Measurements from ENCODE around the gene EPHA7.

The EPHA7 gene

DNA sequence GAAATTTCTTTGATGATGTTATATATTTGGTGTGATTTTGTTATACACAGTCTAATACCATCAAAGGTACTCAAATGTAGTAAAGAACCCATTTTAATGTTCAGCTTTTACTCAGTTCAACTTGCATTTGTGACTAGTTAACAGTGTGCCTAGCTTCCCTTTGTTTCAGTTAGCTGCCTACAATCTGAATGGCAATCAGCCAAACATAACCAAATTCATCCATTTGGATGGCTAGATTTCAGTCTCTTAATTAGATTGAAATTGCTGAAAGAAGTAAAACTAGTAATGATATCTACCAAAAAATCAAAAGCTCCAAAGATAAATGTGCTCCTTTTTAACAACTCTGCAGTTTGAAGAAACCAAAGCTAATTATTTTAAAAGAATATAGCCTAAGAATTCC is 6.9 kb downstream of the EPHA7 start:
- no peak overlapping the region for H2AK5ac ChIP-seq (ENCODE audit: low read length)
- no peak for DNase-seq
- H4K8ac ChIP-seq (ENCODE audit: low read depth, low read length): no peak overlapping the region
- no peak overlapping the region for H3K4me3 ChIP-seq (ENCODE audit: low read length)
- H3K79me1 ChIP-seq (ENCODE audit: low read length): no peaks in the 10 kb centered on the region
- H2BK5ac ChIP-seq (ENCODE audit: low read length): no peak overlapping the region
- no peak overlapping the region for H3K27ac ChIP-seq (ENCODE audit: low read depth, low read length)
- H3K56ac ChIP-seq (ENCODE audit: low read length): no peak overlapping the region
- no peak overlapping the region for H4K5ac ChIP-seq (ENCODE audit: low read length)
- no peaks in the 10 kb centered on the region for H3K79me2 ChIP-seq (ENCODE audit: control insufficient read depth, insufficient read depth, low read length)
- H3K18ac ChIP-seq (ENCODE audit: low read length): no peak overlapping the region
- H3K9ac ChIP-seq (ENCODE audit: low read length): no peak overlapping the region
- no peak overlapping the region for H2BK15ac ChIP-seq (replicated peaks; ENCODE audit: low read depth)
- H3K27me3 ChIP-seq (ENCODE audit: insufficient read depth, low read length, poor library complexity): no peaks in the 10 kb centered on the region
- no peak overlapping the region for H3K23ac ChIP-seq (ENCODE audit: low read length)
- H3K4me1 ChIP-seq (ENCODE audit: control insufficient read depth, low read depth, low read length): no peaks in the 10 kb centered on the region
- no peak overlapping the region for H3K4ac ChIP-seq (ENCODE audit: low read depth, low read length)
- H3K36me3 ChIP-seq (ENCODE audit: control insufficient read depth, insufficient read depth, low read length): no peaks in the 10 kb centered on the region
- no peak overlapping the region for H3K4me2 ChIP-seq (ENCODE audit: low read length)
- H2BK120ac ChIP-seq (ENCODE audit: low read depth, low read length): no peak overlapping the region

DNA sequence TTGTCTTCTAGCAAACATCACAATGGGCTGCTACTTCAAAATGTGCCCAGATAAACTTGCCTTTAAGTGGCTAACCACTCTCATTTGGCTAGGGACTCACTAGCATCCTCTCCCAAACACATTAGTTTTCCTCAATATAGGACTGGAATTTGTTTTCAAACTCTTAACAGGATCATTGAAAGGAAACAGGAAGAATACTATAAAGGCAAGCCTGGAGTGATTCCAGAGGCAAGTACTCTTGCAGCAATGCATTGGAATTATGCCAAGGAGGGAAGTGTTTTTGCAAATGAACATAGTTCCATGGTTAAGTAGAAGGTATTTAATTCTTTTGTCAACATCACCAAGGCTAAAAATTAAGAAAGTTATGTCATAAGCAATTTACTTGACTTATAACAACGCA is 12.2 kb downstream of the EPHA7 start:
- Histone ChIP-seq H2BK120ac (ENCODE audit: low read depth, low read length) (no peak overlapping the region), H4K5ac (ENCODE audit: low read length) (no peak overlapping the region), H3K79me1 (ENCODE audit: low read length) (no peaks in the 10 kb centered on the region), H3K56ac (ENCODE audit: low read length) (no peak overlapping the region), H3K27ac (ENCODE audit: low read depth, low read length) (no peak overlapping the region), H3K36me3 (ENCODE audit: control insufficient read depth, insufficient read depth, low read length) (no peaks in the 10 kb centered on the region), H3K4me3 (ENCODE audit: low read length) (no peak overlapping the region), H3K18ac (ENCODE audit: low read length) (no peak overlapping the region), H3K27me3 (ENCODE audit: insufficient read depth, low read length, poor library complexity) (no peaks in the 10 kb centered on the region), H3K4me1 (ENCODE audit: control insufficient read depth, low read depth, low read length) (no peaks in the 10 kb centered on the region), H3K4me2 (ENCODE audit: low read length) (no peak overlapping the region), H2AK5ac (ENCODE audit: low read length) (no peak overlapping the region), H3K4ac (ENCODE audit: low read depth, low read length) (no peak overlapping the region), H3K23ac (ENCODE audit: low read length) (no peak overlapping the region), H2BK15ac (replicated peaks; ENCODE audit: low read depth) (no peak overlapping the region), H3K79me2 (ENCODE audit: control insufficient read depth, insufficient read depth, low read length) (no peaks in the 10 kb centered on the region), H2BK5ac (ENCODE audit: low read length) (no peak overlapping the region), H4K8ac (ENCODE audit: low read depth, low read length) (no peak overlapping the region), H3K9ac (ENCODE audit: low read length) (no peak overlapping the region)
- DNase-seq: no peak
- 100% methylated on average over 1 of the region's 1 CpG for WGBS (ENCODE audit: extremely low coverage, insufficient coverage, low lambda C conversion rate)

DNA sequence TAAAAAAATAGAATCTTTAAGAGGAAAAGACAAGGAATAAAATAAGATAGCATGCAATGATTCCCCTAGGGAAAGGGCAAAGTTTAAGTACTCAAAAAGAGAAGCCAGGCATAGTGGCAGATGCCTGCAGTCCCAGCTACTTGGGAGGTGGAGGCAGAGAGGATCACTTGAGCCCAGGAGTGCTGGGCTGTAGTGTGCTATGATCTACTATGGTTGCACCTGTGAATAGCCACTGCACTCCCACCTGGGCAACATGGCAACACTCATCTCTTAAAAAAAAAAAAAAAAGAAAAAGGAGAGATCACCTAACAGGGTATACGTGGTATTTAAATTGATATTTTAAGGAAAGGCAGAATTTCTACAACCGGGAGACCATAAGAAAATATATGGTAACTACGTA is 16.0 kb downstream of the EPHA7 start:
- Histone ChIP-seq H3K36me3 (ENCODE audit: control insufficient read depth, insufficient read depth, low read length) (no peaks in the 10 kb centered on the region), H2BK120ac (ENCODE audit: low read depth, low read length) (no peak overlapping the region), H3K4me2 (ENCODE audit: low read length) (no peak overlapping the region), H3K9ac (ENCODE audit: low read length) (no peak overlapping the region), H3K4me3 (ENCODE audit: low read length) (no peak overlapping the region), H3K27me3 (ENCODE audit: insufficient read depth, low read length, poor library complexity) (no peaks in the 10 kb centered on the region), H2AK5ac (ENCODE audit: low read length) (no peak overlapping the region), H3K27ac (ENCODE audit: low read depth, low read length) (no peak overlapping the region), H3K79me2 (ENCODE audit: control insufficient read depth, insufficient read depth, low read length) (no peaks in the 10 kb centered on the region), H4K8ac (ENCODE audit: low read depth, low read length) (no peak overlapping the region), H3K79me1 (ENCODE audit: low read length) (no peaks in the 10 kb centered on the region), H2BK15ac (replicated peaks; ENCODE audit: low read depth) (no peak overlapping the region), H3K4me1 (ENCODE audit: control insufficient read depth, low read depth, low read length) (no peaks in the 10 kb centered on the region), H4K5ac (ENCODE audit: low read length) (no peak overlapping the region), H3K56ac (ENCODE audit: low read length) (no peak overlapping the region), H3K23ac (ENCODE audit: low read length) (no peak overlapping the region), H2BK5ac (ENCODE audit: low read length) (no peak overlapping the region), H3K4ac (ENCODE audit: low read depth, low read length) (no peak overlapping the region), H3K18ac (ENCODE audit: low read length) (no peak overlapping the region)
- no peak for DNase-seq
- WGBS (ENCODE audit: extremely low coverage, insufficient coverage, low lambda C conversion rate): no CpG with 5 or more reads among the region's 3 CpGs

DNA sequence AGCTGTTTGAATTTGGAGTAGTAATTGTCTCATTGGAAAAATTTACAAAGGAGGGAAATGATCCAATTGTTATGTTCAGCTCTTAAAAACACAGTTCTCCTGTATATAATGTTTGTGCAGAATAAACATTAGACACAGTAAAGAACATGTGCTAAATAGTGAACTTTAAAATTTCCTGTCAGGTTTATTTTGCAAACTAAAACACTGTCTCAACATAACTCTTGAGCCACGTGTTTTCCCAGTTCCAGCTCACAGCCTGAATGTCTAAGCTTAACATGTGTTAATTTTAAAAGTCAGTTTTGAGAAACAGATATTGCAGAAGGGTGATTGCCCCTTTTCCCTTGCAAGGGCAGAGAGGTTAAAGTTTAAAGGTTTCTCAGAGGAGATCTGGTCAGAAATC is 20.6 kb downstream of the EPHA7 start:
- Histone ChIP-seq H3K23ac (ENCODE audit: low read length) (no peak overlapping the region), H3K79me2 (ENCODE audit: control insufficient read depth, insufficient read depth, low read length) (no peaks in the 10 kb centered on the region), H3K4me1 (ENCODE audit: control insufficient read depth, low read depth, low read length) (no peaks in the 10 kb centered on the region), H2BK120ac (ENCODE audit: low read depth, low read length) (no peak overlapping the region), H2BK5ac (ENCODE audit: low read length) (no peak overlapping the region), H3K27me3 (ENCODE audit: insufficient read depth, low read length, poor library complexity) (no peaks in the 10 kb centered on the region), H3K36me3 (ENCODE audit: control insufficient read depth, insufficient read depth, low read length) (no peaks in the 10 kb centered on the region), H3K79me1 (ENCODE audit: low read length) (no peaks in the 10 kb centered on the region), H3K27ac (ENCODE audit: low read depth, low read length) (no peak overlapping the region), H3K4me3 (ENCODE audit: low read length) (no peak overlapping the region), H3K9ac (ENCODE audit: low read length) (no peak overlapping the region), H3K56ac (ENCODE audit: low read length) (no peak overlapping the region), H3K4me2 (ENCODE audit: low read length) (no peak overlapping the region), H4K8ac (ENCODE audit: low read depth, low read length) (no peak overlapping the region), H2BK15ac (replicated peaks; ENCODE audit: low read depth) (no peak overlapping the region), H4K5ac (ENCODE audit: low read length) (no peak overlapping the region), H3K18ac (ENCODE audit: low read length) (no peak overlapping the region), H3K4ac (ENCODE audit: low read depth, low read length) (no peak overlapping the region), H2AK5ac (ENCODE audit: low read length) (no peak overlapping the region)
- no peak for DNase-seq
- no CpG with 5 or more reads among the region's 1 CpG for WGBS (ENCODE audit: extremely low coverage, insufficient coverage, low lambda C conversion rate)

DNA sequence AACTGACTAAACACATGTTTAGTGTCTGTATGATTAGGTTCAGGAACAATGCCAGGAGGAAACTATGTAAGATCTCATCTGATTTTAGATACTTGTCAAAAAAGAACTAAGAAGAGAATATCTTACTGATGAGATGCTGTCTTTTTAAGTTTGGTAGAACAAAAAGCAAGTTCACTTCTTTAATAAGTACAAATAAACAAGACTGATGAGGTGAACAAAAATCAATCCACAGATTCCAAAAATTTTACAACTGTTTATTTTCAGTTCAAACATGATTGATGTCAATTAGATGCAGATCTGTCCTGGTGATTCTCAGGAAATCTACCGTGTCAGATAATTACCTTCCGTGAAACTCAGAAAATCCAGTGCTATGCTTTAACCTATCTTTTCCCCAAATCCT is 24.9 kb downstream of the EPHA7 start:
- H4K8ac ChIP-seq (ENCODE audit: low read depth, low read length): no peak overlapping the region
- 100% methylated on average over 1 of the region's 2 CpGs for WGBS (ENCODE audit: extremely low coverage, insufficient coverage, low lambda C conversion rate)
- no peak overlapping the region for H3K4ac ChIP-seq (ENCODE audit: low read depth, low read length)
- H3K79me1 ChIP-seq (ENCODE audit: low read length): no peaks in the 10 kb centered on the region
- no peak overlapping the region for H3K4me2 ChIP-seq (ENCODE audit: low read length)
- H2AK5ac ChIP-seq (ENCODE audit: low read length): no peak overlapping the region
- no peak overlapping the region for H3K18ac ChIP-seq (ENCODE audit: low read length)
- DNase-seq: no peak
- H3K36me3 ChIP-seq (ENCODE audit: control insufficient read depth, insufficient read depth, low read length): no peaks in the 10 kb centered on the region
- H3K4me3 ChIP-seq (ENCODE audit: low read length): no peak overlapping the region
- no peak overlapping the region for H3K56ac ChIP-seq (ENCODE audit: low read length)
- no peaks in the 10 kb centered on the region for H3K27me3 ChIP-seq (ENCODE audit: insufficient read depth, low read length, poor library complexity)
- no peak overlapping the region for H3K9ac ChIP-seq (ENCODE audit: low read length)
- H2BK120ac ChIP-seq (ENCODE audit: low read depth, low read length): no peak overlapping the region
- no peak overlapping the region for H3K27ac ChIP-seq (ENCODE audit: low read depth, low read length)
- no peak overlapping the region for H2BK5ac ChIP-seq (ENCODE audit: low read length)
- no peak overlapping the region for H3K23ac ChIP-seq (ENCODE audit: low read length)
- no peaks in the 10 kb centered on the region for H3K79me2 ChIP-seq (ENCODE audit: control insufficient read depth, insufficient read depth, low read length)
- H2BK15ac ChIP-seq (replicated peaks; ENCODE audit: low read depth): no peak overlapping the region
- H3K4me1 ChIP-seq (ENCODE audit: control insufficient read depth, low read depth, low read length): no peaks in the 10 kb centered on the region
- H4K5ac ChIP-seq (ENCODE audit: low read length): no peak overlapping the region

DNA sequence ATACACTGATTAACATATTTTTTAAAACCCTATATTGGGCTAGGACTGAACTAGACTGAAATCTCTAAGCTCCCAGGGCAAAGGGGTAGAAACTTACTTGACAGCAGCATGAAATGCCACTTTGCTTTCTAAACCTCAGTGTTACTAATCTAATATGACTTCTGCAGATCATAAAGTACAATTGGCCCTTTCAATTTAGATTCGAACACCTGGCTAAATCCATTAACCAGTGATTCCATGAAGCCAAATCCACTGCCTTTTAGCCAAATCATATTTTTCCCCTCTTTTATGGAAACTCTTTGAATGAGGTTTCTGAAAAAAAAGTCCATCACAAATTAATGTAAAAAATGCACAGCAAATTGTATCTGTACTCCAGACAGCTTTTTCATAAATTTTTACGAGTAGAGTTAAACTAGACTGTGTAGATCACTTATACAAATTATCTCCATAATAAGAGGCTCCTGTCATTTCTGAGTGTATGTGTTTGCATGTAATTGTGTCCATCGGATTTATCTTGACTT is 25.7 kb downstream of the EPHA7 start:
- H3K79me2 ChIP-seq (ENCODE audit: control insufficient read depth, insufficient read depth, low read length): no peaks in the 10 kb centered on the region
- H3K9ac ChIP-seq (ENCODE audit: low read length): no peak overlapping the region
- H3K27me3 ChIP-seq (ENCODE audit: insufficient read depth, low read length, poor library complexity): no peaks in the 10 kb centered on the region
- no peak overlapping the region for H3K4me2 ChIP-seq (ENCODE audit: low read length)
- no peak overlapping the region for H3K4ac ChIP-seq (ENCODE audit: low read depth, low read length)
- no peak overlapping the region for H3K27ac ChIP-seq (ENCODE audit: low read depth, low read length)
- H2AK5ac ChIP-seq (ENCODE audit: low read length): no peak overlapping the region
- H2BK15ac ChIP-seq (replicated peaks; ENCODE audit: low read depth): no peak overlapping the region
- no peak overlapping the region for H4K8ac ChIP-seq (ENCODE audit: low read depth, low read length)
- no peak overlapping the region for H3K56ac ChIP-seq (ENCODE audit: low read length)
- no peak overlapping the region for H4K5ac ChIP-seq (ENCODE audit: low read length)
- no peak overlapping the region for H3K23ac ChIP-seq (ENCODE audit: low read length)
- no peaks in the 10 kb centered on the region for H3K79me1 ChIP-seq (ENCODE audit: low read length)
- WGBS (ENCODE audit: extremely low coverage, insufficient coverage, low lambda C conversion rate): no CpG with 5 or more reads among the region's 3 CpGs
- no peak for DNase-seq
- H3K4me1 ChIP-seq (ENCODE audit: control insufficient read depth, low read depth, low read length): no peaks in the 10 kb centered on the region
- no peaks in the 10 kb centered on the region for H3K36me3 ChIP-seq (ENCODE audit: control insufficient read depth, insufficient read depth, low read length)
- no peak overlapping the region for H3K4me3 ChIP-seq (ENCODE audit: low read length)
- H2BK120ac ChIP-seq (ENCODE audit: low read depth, low read length): no peak overlapping the region
- no peak overlapping the region for H3K18ac ChIP-seq (ENCODE audit: low read length)
- no peak overlapping the region for H2BK5ac ChIP-seq (ENCODE audit: low read length)
